HS-27A (cell line): ENCODE measurements around the gene CLEC18B.
"Not testable (repeated sequence)": the region's sequence is repeated elsewhere in the genome, so short reads cannot be mapped to it uniquely, and the experiment has no call there.

ENCODE experiments used
- DNase-seq: peaks from one replicate; pipeline ENCODE4 v3.0.0-alpha.2; 2012; ENCODE audit warnings: low read depth, missing footprints

Gene CLEC18B

GRCh38 chr16:74443624-74444346, 22.5 kb upstream of the CLEC18B start:
- not testable (repeated sequence) for DNase-seq

- DNase-seq: no peak
These were observed 18.4 kb upstream of the CLEC18B start for GRCh38 chr16:74439685-74440084.

DNA sequence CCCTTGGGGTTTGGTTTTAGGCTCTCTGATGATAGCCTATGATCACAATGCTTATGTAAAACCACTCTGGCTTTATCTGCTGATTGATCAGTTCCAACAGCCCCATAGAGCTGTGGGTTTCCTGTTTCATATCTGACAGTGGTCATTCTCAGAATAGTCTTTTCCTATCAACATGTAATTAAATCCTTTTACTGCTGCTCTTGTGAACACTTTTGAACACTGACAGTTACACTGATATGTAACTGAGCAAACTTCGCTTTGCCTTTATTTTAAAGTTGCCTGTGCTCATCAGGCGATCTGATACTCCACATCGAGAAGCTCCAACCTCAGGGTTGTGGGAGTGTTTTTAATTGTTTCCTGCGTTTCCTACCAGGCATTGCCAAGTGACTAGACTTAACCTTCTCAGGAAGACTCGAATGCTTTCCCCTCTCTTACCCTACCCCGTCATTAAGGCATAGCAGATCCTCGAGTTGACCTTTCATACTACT, 17.3 kb upstream of the CLEC18B start:
- DNase-seq: no peak

DNA sequence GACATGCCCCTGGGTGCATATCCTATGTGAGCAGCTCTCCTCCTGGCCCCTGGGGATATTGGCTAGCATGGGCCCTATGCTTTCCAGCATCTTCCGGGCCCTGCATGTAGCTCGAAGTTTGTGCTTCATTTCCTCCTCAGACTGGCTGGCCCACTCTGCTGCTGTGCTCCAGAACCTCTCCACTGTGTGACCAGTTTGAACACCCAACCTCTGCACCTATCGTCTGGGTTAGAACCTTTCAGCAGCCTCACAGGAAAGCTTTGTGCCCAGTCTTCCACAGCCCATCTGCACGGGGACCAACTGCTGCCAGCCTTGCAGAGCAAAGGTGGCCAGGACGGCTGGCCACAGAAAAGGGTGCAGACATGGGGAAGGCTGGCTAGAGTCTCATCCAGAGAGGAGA, 10.2 kb upstream of the CLEC18B start:
- no peak for DNase-seq

DNA sequence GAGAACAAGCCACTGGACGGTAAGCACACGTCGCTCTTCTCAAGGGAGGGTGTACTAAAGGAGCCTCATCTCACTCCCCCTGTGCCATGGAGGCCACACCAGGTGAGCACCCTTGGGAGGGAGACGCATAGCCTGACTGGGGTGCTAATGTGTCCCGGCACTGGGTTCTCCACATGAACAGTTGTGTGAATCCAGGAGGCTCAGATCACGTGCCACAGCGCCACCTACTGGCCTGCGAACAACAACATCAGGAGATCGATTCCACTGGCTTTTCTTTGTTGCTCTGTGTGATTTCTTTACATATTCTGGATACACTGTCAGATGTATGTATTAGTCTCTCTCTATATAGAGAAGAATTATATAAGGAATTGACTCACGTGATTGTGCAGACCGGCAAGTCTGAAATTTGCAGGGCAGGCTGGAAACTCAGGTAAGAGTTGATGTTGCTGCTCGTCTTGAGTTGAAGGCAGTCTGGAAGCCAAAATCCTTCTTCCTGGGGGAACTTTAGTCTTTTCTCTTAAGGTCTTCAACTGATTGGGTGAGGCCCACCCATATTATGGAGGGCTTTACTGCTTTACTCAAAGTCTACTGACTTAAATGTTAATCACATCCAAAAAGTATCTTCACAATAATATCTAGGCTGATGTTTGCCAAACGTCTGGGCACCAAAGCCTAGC, 8.9 kb upstream of the CLEC18B start:
- DNase-seq: not testable (repeated sequence)

DNA sequence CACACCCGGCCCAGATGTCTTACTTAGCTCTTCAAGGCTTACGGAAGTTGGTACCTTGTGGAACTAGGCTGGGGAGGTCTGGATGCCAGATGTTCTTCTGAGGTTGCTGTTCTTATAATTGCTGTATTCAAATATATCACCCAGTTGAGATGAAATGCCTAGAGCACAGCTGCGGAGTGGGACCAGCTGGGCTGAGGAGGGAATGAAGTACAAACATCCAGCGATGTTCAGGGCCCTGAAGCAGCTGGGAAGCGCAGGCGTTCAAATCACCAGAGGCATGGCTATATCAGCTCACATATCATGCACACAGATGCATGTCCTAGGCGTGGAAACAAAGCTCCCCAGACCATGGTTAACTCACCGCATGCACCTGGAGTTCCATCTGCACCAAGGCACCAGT, 7.2 kb upstream of the CLEC18B start:
- DNase-seq: not testable (repeated sequence)

DNA sequence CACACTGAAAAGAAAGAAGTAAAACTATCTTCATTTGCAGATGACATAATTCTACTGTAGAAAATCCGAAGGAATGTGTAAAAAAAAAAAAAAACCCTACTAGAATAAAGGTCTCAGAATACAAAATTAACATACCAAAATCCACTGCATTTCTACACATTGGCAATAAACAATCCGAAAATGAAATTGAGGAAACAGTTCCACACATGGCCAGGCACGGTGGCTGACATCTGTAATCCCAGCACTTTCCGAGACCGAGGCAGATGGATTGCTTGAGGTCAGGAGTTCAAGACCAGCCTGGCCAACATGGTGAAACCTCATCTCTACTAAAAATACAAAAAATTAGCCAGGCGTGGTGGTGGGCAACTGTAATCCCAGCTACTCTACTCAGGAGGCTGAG, 4.5 kb upstream of the CLEC18B start:
- DNase-seq: not testable (repeated sequence)

GRCh38 chr16:74423721-74424120, 2.4 kb upstream of the CLEC18B start:
- DNase-seq: not testable (repeated sequence)

DNA sequence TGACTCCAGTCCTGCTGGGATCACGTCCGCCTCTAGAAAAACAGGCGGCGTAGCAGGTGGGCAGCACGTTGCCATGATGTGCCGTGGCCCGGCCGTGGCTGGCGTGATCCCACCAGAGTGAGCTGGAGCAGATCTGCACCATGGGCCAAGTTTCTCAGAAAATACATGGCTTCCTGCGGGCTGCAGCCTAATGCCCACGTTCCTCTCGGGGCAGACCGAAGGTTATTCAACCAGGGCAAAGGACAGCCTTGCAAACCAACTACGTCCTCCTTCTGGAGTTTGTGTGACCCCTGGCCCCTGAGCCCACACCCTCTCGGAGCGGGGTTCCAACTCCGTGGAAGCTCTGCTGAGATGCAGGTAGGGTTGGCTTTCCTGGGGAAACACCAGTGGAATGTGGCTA, 808 bp upstream of the CLEC18B start:
- DNase-seq: not testable (repeated sequence)

- DNase-seq: not testable (repeated sequence)
These were observed 156 bp upstream of the CLEC18B start for GRCh38 chr16:74421482-74421785.

GRCh38 chr16:74419811-74420210, 1.5 kb downstream of the CLEC18B start:
- not testable (repeated sequence) for DNase-seq

GRCh38 chr16:74417897-74418296, 3.4 kb downstream of the CLEC18B start:
- not testable (repeated sequence) for DNase-seq

DNA sequence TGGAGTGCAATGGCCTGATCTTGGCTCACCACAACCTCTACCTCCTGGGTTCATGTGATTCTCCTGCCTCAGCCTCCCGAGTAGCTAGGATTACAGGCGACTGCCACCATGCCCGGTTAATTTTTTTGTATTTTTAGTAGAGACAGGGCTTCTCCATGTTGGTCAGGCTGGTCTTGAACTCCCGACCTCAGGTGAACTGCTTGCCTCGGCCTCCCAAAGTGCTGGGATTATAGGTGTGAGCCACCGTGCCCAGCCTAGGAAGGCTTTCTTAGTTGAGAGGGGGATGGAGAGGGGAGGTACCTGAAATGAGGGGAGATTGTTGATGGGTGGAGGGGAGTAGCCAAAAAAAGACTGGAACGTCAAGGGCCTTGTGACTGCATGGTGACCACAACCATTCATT, 7.4 kb downstream of the CLEC18B start:
- DNase-seq: not testable (repeated sequence)

GRCh38 chr16:74413485-74413884, 7.8 kb downstream of the CLEC18B start:
- DNase-seq: not testable (repeated sequence)

DNA sequence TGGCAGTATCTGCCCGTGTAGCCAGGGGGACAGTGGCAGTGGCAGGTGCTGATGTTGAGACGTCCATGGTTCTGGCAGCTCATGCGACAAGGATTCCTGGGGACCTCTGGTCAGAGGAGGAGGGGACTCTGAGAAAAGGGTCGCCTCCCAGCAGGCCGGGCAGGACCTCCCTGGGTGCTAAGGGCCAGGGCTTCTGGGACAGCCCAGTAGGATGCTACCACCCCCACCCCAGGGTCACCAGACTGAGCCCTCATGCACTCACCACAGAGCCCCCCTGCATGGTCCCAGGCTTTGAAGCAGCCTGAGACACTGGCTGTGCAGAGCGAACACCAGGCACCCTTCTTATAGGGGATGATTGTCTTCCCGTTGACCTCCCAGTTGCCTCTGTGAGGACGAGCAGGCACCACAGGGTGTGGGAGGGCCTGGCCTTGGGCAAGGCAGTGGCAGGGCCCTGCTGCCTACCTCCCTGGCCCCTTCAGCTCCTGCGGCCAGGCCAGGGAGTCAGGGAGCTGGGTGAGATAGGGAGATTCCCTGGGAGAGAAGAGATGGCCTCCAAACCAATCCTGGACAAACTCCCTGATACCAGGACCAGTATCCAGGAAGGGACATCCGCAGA, 8.4 kb downstream of the CLEC18B start:
- DNase-seq: not testable (repeated sequence)

DNA sequence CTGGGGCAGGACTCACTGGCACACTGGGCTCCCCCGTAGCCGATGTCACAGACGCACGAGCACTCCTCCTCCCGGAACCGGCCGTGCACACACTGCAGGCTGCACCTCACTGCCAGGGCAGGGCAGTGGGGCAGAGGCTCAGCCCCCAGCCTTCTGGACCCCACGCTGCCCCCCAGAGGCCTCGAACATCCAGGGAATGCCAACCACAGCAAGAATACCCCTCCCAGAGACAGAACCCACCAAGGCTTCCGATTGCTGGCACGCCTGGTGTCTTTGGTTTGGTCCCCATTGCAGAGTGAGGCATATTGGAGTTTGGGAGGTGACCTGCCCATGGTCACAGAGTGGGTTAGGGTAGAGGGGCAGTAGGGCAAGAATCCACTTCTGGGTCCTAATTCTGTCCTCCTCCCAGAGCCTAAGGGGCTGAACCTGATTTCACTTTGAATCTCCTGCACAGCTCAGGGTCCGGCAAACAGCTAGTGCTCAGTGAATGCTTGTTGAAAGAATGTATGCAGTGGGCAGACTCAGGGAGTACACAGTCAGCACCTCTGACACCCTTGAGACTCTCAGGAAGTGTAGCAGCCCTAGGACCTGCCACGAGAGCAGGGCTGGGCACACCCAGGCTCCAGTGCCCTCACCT, 9.0 kb downstream of the CLEC18B start:
- DNase-seq: not testable (repeated sequence)

- DNase-seq: not testable (repeated sequence)
These were observed 10.3 kb downstream of the CLEC18B start for GRCh38 chr16:74410981-74411380.

DNA sequence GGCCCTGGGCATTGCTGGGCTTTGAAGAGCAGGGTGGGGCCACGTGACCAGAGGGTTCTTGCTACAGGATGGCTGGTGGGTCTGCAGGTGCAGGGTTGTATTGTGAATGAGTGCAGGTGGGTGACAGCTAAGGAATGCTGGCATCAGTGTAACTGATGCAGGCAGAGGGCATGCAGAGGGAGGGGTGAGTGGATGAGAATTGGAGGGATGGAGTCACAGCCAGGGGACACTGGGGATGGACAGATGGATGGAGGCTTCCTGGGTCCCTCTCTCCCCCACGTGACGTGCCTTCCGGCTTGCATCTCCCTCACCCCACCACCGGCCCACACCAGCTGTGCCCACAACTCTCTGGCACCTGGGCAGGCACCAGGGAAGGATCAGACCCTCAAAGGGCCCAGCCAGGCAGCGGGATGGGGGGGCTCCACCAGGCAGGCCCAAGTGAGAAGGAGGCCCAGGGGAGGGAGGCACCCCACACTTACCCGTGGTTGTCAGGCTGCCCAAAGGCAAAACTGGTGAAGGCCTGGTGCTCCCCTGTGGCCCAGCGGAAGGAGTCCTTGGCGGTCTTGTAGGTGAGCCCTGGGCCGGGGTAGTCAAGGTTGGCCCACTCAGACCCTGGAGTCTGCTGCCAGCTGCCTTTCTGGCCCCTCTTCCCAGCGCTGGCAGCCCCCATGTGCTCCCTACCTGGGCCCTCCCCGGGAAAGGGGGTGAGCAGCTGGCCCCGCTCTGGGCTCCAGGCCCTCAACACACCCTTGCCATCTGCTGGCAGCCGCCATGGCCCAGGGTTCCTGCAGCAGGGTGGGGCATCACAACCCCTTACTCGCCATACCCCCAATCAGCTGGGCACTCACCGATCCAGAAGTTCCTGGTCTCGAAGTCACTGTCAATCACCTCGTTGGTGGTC, 11.0 kb downstream of the CLEC18B start:
- DNase-seq: not testable (repeated sequence)

DNA sequence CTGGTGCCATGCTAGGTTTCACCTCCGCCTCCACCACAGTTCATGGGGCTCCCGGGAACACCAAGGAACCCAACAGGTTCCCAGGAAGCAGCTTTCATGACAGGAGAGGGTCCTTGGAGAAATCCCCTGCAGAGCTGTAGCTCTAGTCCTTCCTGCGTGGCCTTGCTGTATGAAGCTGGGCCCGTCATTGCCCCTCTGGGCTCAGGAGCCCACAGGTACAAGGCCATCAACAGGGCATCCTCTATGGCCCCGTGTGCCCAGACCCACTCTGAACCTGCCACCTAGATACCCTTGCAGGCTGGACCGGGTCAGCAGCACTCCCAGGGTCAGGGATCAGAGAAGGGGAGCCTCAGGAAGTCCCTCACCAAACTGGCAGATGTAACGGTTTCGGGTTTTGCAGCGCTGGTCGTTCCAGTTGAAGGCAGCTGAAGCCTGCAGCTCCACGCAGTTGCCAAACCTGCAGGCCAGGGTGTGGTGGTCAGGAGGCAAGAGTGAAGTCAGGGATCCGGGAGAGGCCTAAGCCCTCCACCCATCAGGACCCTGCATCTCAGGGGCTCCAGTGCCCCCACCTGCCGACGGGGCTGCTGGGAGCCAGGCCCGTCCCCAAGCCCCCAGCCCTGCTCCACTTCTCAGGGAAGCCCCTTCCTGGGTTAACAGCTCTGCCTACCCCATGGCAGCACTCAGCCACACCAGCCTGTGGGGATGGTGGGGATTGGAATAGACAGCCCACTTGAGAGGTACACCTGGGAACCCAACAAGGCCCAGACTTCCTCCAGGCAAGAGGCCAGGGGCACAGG, 11.9 kb downstream of the CLEC18B start:
- DNase-seq: not testable (repeated sequence)

GRCh38 chr16:74407362-74407705, 13.9 kb downstream of the CLEC18B start:
- not testable (repeated sequence) for DNase-seq
